GM18858 (cell line): ENCODE measurements around the gene ANKS4B.
"Not testable (repeated sequence)": the region's sequence is repeated elsewhere in the genome, so short reads cannot be mapped to it uniquely, and the experiment has no call there.

Experiments used
- ATAC-seq: cut with Tn5 transposase; IDR thresholded peaks from one replicate; pipeline ENCODE4 v1.9.1; 2021; ENCODE audit not compliant: unreplicated experiment

The ANKS4B gene

DNA sequence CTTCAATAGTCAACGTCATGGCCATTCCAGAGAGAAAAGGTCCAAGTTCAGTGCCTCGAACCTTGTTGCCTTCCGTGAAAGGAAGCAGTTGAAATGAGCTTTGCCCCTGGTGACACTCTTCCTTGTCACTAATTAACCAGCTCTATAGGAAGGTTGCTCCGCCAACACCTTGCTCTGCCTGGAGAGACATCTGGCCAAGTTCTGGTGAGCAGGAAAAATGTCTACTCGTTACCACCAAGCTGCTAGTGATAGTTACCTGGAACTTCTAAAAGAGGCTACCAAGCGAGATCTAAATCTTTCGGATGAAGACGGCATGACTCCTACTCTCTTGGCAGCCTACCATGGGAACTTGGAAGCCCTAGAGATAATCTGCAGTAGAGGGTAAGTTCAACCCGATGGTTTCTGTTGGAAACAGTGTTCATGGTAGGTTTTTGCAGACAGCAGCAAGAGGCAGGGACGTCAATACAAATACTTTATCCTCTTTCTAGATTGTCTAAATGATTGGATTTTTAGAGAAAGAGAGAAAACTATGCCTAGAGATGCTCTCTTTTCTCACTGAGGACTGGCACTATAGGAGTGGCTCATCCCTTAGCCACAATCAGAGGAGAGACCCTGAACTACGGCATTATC, at the start of gene ANKS4B:
Gene ANKS4B (plus strand): TSS at position 179 of the 630 bp plus-strand sequence. CDS start 39 bp downstream, at position 218.
- no peak for ATAC-seq

- ATAC-seq: no peak
Observed at GRCh38 chr16:21183995-21184394, 49.5 kb upstream of the ANKS4B start.

DNA sequence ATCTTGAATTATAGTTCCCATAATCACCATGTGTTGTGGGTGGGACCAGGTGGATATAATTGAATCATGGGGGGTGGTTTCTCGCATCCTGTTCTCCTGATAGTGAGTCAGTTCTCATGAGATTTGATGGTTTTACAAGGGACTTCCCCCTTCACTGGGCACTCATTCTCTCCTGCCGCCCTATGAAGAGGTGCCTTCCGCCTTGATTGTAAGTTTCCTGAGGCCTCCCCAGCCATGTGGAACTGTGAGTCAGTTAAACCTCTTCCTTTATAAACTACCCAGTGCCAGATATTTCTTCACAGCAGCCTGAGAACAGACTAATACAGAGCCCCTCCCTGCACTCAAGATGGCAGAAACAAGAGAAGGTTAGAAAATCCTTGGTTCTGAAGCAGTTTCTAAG, 48.7 kb upstream of the ANKS4B start:
- no peak for ATAC-seq

DNA sequence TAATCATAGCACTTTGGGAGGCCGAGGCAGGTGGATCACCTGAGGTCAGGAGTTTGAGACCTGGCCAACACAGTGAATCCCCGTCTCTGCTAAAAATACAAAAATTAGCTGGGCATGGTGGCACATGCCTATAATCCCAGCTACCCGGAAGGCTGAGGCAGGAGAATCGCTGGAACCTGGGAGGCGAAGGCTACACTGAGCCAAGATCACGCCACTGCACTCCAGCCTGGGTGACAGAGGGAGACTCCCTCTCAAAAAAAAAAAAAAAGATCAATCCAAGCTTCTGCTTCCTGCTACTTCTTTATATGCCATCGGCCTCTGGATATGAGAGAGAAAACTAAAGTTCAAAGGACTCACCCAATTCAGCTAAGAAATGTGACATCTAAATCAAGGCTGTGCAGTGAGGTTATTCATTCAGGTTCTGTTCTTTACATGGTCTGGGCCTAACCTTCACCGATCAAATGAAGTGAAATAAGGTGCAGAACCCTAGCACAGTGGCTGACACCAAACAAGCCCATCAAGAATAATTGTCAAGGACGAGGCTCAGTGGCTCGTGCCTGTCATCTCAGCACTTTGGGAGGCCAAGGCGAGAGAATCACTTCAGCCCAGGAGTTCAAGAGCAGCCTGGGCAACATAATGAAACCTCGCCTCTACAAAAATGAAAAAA, 47.7 kb upstream of the ANKS4B start:
- no peak for ATAC-seq

DNA sequence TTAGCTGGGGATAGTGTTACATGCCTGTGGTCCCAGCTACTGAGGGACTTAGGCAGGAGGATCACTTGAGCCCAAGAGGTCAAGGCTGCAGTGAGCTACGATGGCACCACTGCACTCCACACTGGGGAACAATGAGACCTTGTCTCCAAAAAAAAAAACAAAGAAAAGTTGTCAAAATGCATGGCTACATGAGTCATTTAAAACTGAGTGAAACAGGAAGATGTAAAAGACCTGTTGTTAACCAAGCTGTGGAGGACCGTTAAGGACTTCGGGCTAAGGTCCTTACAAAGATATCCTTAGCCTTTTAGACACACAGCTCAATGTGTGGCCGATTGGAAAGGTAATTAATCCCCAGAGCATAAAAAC, 47.2 kb upstream of the ANKS4B start:
- ATAC-seq: no peak

DNA sequence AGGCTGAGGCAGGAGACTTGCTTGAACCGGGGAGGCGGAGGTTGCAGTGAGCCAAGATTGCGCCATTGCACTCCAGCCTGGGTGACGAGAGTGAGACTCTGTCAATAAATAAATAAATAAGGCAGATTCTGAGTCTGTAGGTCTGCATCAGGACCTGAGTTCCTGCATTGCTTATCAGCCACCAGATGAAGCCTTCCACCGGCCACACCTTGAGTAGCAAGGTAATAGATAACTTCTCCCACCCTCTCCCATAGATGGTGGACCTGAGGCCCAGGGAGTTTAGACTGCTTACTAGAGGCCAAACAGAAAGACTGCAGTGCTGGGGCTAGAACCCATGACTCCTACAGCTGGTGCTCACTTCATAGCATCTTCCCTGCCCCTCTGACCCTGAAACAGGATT, 44.2 kb upstream of the ANKS4B start:
- ATAC-seq: no peak

DNA sequence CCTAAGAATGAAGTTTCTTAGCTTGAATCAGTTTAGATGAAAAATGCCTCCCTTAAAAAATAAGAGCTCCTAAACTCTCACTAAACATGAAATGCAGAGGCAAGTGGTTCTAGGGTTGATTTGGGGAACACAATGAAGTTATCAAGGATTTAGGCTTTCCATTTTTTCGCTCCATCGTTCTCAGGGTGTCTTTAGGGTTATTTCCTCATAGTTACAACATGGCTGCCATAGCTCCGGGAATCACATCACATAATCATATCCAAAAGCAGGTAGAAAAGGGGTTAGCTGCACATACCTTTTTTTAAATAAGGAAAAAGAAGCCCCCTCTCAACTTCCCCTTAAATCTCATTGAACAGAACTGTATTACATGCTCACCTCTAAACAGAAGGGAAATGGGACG, 43.5 kb upstream of the ANKS4B start:
- no peak for ATAC-seq

DNA sequence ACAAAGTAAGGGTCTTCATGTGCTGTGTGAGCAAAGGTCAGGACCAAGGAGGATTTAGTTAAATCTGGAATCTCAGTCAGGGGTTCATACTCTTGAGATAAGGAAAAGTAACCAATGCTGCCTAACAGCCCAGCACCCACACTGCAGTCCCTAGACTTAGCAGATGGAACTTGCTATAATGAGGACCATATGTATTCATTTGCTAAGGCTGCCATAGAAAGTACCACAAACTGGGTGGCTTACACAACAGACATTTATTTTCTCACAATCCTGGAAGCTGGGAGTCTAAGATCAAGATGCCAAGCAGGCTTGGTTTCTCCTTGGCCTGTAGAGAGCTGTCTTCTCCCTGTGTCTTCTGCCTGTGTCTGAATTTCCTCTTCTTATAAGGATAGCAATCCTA, 42.9 kb upstream of the ANKS4B start:
- ATAC-seq: no peak

DNA sequence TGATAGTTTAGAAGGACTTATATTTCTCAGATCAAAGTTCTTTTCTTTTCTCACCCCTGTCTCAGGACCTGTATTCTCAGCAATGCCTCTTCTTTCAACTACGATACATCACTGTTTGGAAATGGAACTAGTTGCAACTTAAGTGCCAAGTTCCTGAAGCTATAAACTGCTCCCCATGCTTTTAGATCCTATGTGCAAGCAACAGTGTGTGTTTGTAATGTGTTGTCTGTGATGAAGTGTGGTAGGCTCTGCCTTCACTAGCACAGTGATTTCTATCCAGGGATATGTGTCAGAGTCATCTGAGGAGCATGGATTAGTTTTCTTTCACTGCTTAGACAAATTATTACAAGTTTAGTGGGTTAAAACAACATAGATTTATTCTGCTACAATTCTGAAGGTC, 40.5 kb upstream of the ANKS4B start:
- ATAC-seq: no peak

DNA sequence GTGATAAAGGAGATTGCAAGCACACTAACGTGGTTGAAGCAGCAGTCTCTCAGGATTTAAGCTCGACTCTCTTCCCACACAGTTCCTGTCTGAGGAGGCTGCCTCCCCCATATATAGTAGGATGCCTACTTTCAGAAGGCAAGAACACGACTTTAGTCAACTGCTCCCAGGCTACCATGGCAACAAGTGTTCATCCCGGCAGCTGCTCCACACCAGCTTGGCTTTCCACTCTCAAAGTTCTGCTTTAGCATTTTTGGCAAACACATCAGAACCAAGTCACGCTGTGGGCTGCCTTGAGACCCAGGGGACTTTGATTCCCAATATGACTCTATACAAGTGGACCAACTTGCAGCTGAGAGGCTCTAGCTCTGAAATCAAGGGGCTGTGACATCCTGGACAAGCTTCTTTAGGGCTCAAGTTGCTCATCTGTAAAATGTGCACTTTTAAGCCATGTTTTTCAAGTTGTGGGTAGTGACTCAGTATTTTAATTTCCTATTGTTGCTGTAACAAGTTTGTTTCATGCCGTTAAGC, 38.7 kb upstream of the ANKS4B start:
- ATAC-seq: no peak

DNA sequence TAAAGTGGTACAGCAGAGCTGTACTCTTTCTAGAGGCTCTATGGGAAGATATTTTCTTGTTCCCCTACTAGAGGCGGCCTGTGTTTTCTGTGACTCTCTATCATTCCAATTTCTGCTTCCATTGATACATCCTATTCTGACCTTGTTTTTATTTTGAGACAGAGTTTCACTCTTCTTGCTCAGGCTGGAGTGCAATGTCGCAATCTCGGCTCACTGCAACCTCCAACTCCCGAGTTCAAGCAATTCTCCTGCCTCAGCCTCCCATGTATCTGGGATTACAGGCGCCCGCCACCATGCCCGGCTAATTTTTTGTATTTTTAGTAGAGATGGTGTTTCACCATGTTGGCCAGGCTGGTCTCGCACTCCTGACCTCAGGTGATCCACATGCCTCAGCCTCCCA, 38.2 kb upstream of the ANKS4B start:
- ATAC-seq: not testable (repeated sequence)

DNA sequence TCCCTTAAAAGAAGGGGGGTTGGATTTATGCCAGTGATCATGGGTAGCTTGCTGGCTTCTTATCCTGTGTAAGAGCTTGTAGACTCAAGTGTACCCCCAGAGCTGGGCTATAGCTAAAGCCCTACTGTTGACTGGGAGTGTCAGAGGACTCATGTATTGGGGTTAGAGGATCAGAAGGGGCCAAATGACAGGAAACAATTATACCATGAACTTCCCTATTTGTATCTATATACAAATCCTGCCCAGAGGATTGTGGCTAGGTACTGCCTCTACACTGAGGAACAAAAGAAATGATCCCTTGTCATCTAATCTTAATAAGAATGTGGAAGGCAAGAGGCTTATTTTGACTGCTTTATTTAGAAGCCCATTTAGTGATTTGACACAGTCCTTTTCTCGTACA, 36.4 kb upstream of the ANKS4B start:
- ATAC-seq: no peak

- ATAC-seq: no peak
Observed at GRCh38 chr16:21197621-21198020, 35.9 kb upstream of the ANKS4B start.

- no peak for ATAC-seq
Observed at GRCh38 chr16:21199607-21200218, 33.8 kb upstream of the ANKS4B start.

- no peak for ATAC-seq
Observed at GRCh38 chr16:21203155-21203797, 30.2 kb upstream of the ANKS4B start.

DNA sequence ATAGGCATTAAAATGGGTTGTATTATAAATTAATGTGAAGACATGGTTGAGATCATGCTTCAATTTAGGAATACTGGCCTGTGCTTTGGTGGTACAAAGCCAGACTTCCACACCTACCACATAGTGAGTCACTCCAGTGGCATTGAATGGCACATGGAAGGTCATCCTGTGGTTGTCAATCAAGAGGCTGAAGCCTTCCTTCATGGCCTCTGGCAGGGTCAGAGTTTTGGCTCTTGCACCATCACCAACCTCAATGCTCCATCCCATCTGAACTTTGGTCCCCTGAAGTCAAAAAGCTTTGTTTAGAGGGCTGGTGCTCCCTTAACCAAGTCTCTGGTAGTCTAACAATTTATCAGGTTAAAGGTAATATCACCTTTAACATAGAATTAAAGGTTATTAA, 28.2 kb upstream of the ANKS4B start:
- no peak for ATAC-seq

DNA sequence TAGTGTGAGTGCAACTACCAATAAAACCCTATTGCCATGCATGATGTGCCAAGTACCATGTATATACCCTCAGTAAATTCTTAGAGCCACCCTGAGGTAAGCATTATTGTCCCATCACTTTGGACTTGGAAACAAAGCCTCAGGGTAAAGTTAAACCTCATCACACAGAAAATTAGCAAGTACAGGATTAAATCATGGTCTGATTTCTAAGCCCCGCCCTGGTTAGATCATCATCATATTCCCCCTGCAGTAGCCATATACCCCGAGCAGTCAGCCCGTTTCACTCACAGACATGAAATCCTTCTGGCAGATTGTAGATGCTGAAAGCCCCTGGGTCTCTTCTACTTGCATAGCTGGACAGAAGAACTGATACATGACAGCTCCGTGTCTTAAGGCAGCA, 26.9 kb upstream of the ANKS4B start:
- no peak for ATAC-seq

- no peak for ATAC-seq
Observed at GRCh38 chr16:21208446-21209230, 24.9 kb upstream of the ANKS4B start.

- no peak for ATAC-seq
Observed at GRCh38 chr16:21211486-21211885, 22.0 kb upstream of the ANKS4B start, which contains the start of gene ZP2. Gene ZP2, minus strand, starts transcription at chr16:21211574. Its CDS starts 27 bp downstream, at chr16:21211547.

DNA sequence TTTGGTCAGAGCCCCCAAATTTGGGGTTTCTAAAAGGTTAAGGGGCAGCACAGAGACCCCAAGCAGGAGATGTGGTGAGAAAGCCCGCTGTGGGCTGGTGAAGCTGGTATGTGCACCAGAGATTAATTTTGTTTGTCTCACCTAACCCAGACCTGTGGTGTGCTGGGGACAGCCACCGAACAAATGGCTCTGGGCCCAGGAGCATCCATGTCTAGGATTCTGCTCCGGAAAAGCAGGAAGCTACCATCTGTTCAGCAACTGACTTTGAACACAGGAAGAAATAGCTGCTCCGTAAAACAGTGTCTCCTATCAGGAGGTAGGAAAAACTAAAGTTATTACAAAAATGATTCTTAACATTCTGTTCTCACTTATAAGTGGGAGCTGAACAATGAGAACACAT, 19.4 kb upstream of the ANKS4B start:
- no peak for ATAC-seq

- ATAC-seq: no peak
Observed at GRCh38 chr16:21217121-21217520, 16.4 kb upstream of the ANKS4B start.
